ENCODE results near the gene MALRD1.

Gene MALRD1

DNA sequence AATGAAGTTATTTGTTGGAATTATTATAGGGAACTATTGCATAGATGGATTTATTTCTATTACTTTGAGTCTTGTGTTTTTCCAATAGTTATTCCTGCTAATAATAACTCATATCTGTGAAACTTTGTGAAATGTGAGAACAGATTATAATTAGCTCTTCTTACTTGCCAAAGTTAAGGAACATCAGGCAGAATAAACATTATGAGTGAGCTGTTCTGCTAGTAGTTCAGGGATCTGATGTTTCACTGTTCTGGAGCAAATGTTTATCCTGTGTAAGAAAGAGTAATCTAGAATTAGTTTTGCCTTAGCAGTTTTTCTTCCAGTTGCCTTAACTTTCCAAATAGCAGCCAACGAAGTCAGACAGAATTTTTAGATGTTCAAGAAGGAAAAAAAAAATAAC, 522.4 kb downstream of the MALRD1 start:
- DNase-seq (ENCODE audit: low read depth, low spot score): no peak

- DNase-seq (ENCODE audit: low read depth, low spot score): no peak
Measured at GRCh38 chr10:19572056-19572455, 523.5 kb downstream of the MALRD1 start.

GRCh38 chr10:19576576-19576975, 528.0 kb downstream of the MALRD1 start:
- no peak for DNase-seq (ENCODE audit: low read depth, low spot score)

GRCh38 chr10:19577381-19577780, 528.8 kb downstream of the MALRD1 start:
- no peak for DNase-seq (ENCODE audit: low read depth, low spot score)

DNA sequence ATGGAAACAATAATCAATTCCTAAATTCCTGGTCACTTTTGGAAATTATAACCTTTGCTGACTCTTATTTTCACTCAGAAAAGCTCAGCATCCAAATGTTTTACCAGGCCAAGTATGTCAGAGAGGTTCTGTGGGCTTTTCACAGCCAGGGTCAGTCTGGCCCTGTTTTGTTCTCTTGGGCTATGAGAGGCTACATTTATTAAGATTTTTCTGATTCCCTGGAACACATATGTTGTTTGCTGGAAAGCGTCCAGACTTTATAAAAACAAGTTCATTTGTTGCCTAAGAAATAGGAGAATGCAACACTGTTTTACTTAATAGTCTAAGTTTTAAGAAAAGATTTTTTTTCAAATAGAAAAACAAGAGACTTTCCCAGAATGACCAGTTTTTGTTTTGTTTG, 529.2 kb downstream of the MALRD1 start:
- DNase-seq (ENCODE audit: low read depth, low spot score): no peak

- DNase-seq (ENCODE audit: low read depth, low spot score): no peak
Measured at GRCh38 chr10:19578571-19578970, 530.0 kb downstream of the MALRD1 start.

DNA sequence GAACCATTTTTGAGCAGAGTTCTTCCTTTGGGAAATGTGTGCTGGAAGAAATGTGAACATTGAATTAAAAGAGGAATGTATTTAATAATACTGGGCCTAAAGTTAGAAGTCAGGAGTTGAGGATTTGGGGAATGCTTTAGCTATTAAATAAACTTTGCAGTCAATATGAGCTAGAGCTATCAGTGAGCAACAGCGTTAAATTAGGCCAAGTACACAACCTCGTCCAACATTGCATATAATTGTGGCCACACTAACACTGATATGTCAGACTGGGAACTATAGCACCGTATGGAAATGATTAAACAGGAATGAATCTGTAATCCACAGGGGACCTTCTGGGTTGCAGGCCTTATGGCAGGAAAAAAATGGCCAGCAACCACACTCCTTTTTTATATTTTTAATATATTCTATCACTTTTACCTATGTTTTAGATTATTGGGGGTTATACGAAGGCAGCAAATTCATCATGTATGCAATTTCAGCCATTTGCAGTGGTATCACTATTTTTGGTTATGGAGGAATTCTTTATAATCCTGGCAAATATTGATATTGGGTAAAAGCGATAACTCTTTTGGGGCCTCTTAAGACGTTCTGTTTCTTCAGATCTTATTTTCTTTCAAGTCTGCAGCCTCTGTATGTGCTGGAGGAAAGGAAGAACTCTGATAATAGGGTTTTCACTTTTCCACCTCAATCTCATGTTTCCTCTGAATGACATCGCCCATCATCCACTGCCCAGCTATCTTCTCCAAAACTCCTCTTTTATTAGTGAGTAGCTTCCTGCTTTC, 531.4 kb downstream of the MALRD1 start:
- no peak for DNase-seq (ENCODE audit: low read depth, low spot score)

DNA sequence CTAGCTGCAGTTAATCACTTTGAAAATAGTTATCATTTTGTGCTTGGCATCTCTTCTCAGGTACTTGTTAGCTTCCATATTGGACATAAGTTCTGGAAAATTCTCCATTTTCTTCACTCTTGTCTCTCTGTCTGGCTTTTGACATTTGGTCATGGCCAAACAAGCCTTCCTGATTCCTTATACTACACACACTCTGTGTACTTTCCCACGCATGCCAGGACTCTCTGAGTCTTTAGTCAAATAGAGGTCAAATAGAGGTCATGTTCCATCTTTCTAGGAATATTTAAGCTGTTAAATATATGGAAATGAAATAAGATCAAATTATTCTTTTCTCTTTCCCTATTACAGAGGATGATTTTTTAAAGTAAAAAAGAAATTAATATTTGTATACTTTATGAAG, 532.1 kb downstream of the MALRD1 start:
- DNase-seq (ENCODE audit: low read depth, low spot score): no peak

DNA sequence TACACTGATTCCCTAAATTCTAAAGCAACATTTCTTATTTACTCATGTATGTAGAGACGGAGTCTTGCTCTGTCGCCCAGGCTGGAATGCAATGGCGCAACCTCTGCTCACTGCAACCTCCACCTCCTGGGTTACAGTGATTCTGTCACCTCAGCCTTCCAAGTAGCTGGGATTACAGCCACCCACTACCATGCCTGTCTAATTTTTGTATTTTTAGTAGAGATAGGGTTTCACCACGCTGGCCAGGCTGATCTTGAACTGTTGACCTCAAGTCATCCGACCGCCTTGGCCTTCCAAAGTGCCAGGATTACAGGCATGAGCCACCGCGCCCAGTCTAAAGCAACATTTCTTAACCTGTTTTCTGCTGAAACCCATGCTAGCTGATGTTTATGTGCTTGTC, 540.0 kb downstream of the MALRD1 start:
- DNase-seq (ENCODE audit: low read depth, low spot score): no peak

- peak; percentile 68 for DNase-seq (ENCODE audit: low read depth, low spot score)
Measured at GRCh38 chr10:19592276-19592675, 543.7 kb downstream of the MALRD1 start.

GRCh38 chr10:19595212-19595845, 546.7 kb downstream of the MALRD1 start:
- DNase-seq (ENCODE audit: low read depth, low spot score): no peak

- DNase-seq (ENCODE audit: low read depth, low spot score): no peak
Measured at GRCh38 chr10:19605806-19606205, 557.2 kb downstream of the MALRD1 start.

DNA sequence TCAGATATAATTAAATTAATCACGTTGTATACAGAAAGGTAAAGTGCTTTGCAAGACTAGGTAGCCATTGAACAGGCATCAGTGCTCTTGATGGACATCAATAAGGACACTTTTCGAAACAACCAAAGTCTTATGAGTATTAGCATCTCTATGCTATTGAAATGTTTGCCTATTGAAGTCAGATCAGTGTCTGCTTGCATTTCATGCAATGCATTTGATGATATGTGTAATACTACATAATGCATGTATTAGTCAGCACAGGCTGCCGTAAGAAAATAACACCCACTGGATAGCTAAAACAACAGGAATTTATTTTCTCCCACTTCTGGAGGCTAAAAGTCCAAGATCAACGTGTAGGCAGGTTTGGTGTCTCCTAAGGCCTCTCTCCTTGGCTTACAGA, 558.4 kb downstream of the MALRD1 start:
- no peak for DNase-seq (ENCODE audit: low read depth, low spot score)

- DNase-seq (ENCODE audit: low read depth, low spot score): no peak
Measured at GRCh38 chr10:19611775-19612174, 563.2 kb downstream of the MALRD1 start.

GRCh38 chr10:19616966-19617365, 568.4 kb downstream of the MALRD1 start:
- no peak for DNase-seq (ENCODE audit: low read depth, low spot score)

- DNase-seq (ENCODE audit: low read depth, low spot score): no peak
Measured at GRCh38 chr10:19620811-19621210, 572.2 kb downstream of the MALRD1 start.

GRCh38 chr10:19623321-19623720, 574.7 kb downstream of the MALRD1 start:
- no peak for DNase-seq (ENCODE audit: low read depth, low spot score)

- DNase-seq (ENCODE audit: low read depth, low spot score): no peak
Measured at GRCh38 chr10:19626156-19626555, 577.6 kb downstream of the MALRD1 start.

GRCh38 chr10:19628767-19629560, 580.4 kb downstream of the MALRD1 start:
- DNase-seq (ENCODE audit: low read depth, low spot score): peak; percentile 31

GRCh38 chr10:19629567-19629966, 581.0 kb downstream of the MALRD1 start:
- peak; percentile 48 for DNase-seq (ENCODE audit: low read depth, low spot score)

- DNase-seq (ENCODE audit: low read depth, low spot score): no peak
Measured at GRCh38 chr10:19634163-19634562, 585.6 kb downstream of the MALRD1 start.

DNA sequence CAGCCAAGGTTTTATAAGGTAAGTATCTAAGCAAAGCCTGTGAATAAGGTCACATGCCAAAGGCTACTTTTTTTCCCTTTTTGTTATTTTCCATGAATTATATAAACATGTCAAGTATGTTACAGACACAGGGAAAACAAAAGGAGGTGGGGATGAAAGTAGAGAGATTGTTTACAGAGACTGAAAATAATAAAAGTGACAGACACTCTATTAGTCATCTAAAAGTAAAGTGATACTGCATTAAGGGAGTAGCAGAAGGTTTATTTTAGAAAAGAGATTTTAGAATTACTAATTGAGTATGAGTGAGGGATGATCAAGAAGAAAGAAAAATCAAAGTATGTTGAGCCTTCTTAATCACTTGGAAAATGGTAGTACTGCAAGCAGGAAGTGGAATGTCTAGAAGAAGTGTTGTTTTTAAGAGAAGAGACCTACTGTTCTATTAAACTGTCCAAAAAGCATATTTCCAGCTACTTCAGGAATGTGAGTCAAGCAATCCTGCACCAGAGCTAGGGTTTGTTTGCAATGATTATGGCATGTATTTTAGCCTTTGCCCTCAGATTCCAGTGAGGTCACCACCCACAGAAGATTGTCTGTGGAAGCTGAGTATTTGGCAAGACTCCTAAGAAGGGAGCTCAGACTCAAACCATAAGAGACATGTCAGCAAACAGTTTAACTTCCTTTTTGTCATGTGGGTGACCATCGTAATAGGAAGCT, 589.7 kb downstream of the MALRD1 start:
- peak; percentile 68 for DNase-seq (ENCODE audit: low read depth, low spot score)

Data from astrocyte of the hippocampus (primary cell).